Skeletal muscle tissue (tissue), 4 donors: ENCODE results near the gene OR10A3. TPM values are rescaled to one million over a fixed set of nuclear protein-coding genes. Genes with fewer than 3 reads are reported as not detected.

Experiments
- H3K27ac ChIP-seq: one replicate; pipeline ENCODE4 v1.7.0; 2013; ENCODE audit warnings: mild to moderate bottlenecking, low read depth, low read length, inconsistent platforms
- H3K27me3 ChIP-seq, 3 donors: one replicate each; pipeline ENCODE4 v1.7.0; 2013; ENCODE audit warnings: low read length in 3 of 3; ENCODE audit not compliant: control insufficient read depth in 3 of 3, insufficient read depth in 3 of 3
- H3K36me3 ChIP-seq, 3 donors: one replicate each; pipeline ENCODE4 v1.7.0; 2013; ENCODE audit warnings: low read length in 3 of 3; ENCODE audit not compliant: control insufficient read depth in 3 of 3, insufficient read depth in 3 of 3
- H3K4me1 ChIP-seq, 3 donors: one replicate each; pipeline ENCODE4 v1.7.0; 2013; ENCODE audit warnings: low read length in 3 of 3, mild to moderate bottlenecking in 3 of 3; ENCODE audit not compliant: control insufficient read depth in 3 of 3, insufficient read depth in 3 of 3
- H3K4me3 ChIP-seq, 3 donors: one replicate each; pipeline ENCODE4 v1.7.0; 2013; ENCODE audit warnings: low read length in 3 of 3
- H3K9ac ChIP-seq, 3 donors: one replicate each; pipeline ENCODE4 v1.7.0; 2013; ENCODE audit warnings: low read length in 3 of 3, mild to moderate bottlenecking in 3 of 3, moderate library complexity in 2 of 3, low read depth in 1 of 3
- H3K9me3 ChIP-seq, 3 donors: one replicate each; pipeline ENCODE4 v1.7.0; 2013; ENCODE audit warnings: low read length in 3 of 3; ENCODE audit not compliant: control insufficient read depth in 3 of 3
- total RNA-seq: library from RNA; depleted of rRNA; stranded (reverse); fragments of >200 nt; gene quantifications from one replicate; pipeline ENCODE4 v1.2.3, GENCODE V29; 2014
- donor health status: Osteomylitis.

OR10A3 gene
- total RNA-seq, 1 donor from 2014 or later = not detected

GRCh38 chr11:7971846-7972245 is 30.3 kb upstream of the OR10A3 start:
- H3K36me3 ChIP-seq = no peaks in the 10 kb centered on the region
- no peak overlapping the region for H3K4me3 ChIP-seq
- no peaks in the 10 kb centered on the region for H3K9me3 ChIP-seq
- no peaks in the 10 kb centered on the region for H3K27me3 ChIP-seq
- no peaks in the 10 kb centered on the region for H3K4me1 ChIP-seq
- no peak overlapping the region for H3K9ac ChIP-seq
- no peak overlapping the region for H3K27ac ChIP-seq

GRCh38 chr11:7969756-7970646 is 28.5 kb upstream of the OR10A3 start:
- Histone ChIP-seq H3K36me3 (no peaks in the 10 kb centered on the region), H3K9ac (no peak overlapping the region), H3K27me3 (no peaks in the 10 kb centered on the region), H3K9me3 (no peaks in the 10 kb centered on the region), H3K27ac (no peak overlapping the region), H3K4me3 (no peak overlapping the region), H3K4me1 (no peaks in the 10 kb centered on the region)

- H3K4me3 ChIP-seq = no peak overlapping the region
- no peaks in the 10 kb centered on the region for H3K9me3 ChIP-seq
- H3K9ac ChIP-seq = no peak overlapping the region
- no peaks in the 10 kb centered on the region for H3K27me3 ChIP-seq
- no peaks in the 10 kb centered on the region for H3K36me3 ChIP-seq
- no peaks in the 10 kb centered on the region for H3K4me1 ChIP-seq
- H3K27ac ChIP-seq = no peak overlapping the region
Observed at GRCh38 chr11:7968686-7969085, 27.2 kb upstream of the OR10A3 start.

- no peaks in the 10 kb centered on the region for H3K4me1 ChIP-seq
- no peak overlapping the region for H3K4me3 ChIP-seq
- no peaks in the 10 kb centered on the region for H3K9me3 ChIP-seq
- H3K36me3 ChIP-seq = no peaks in the 10 kb centered on the region
- no peak overlapping the region for H3K27ac ChIP-seq
- no peak overlapping the region for H3K9ac ChIP-seq
- no peaks in the 10 kb centered on the region for H3K27me3 ChIP-seq
Observed at GRCh38 chr11:7967826-7968225, 26.3 kb upstream of the OR10A3 start.

- Histone ChIP-seq H3K9ac (no peak overlapping the region), H3K36me3 (no peaks in the 10 kb centered on the region), H3K27ac (no peak overlapping the region), H3K27me3 (no peaks in the 10 kb centered on the region), H3K9me3 (no peaks in the 10 kb centered on the region), H3K4me1 (no peaks in the 10 kb centered on the region), H3K4me3 (no peak overlapping the region)
Observed at GRCh38 chr11:7967097-7967496, 25.6 kb upstream of the OR10A3 start.

- no peak within 1 kb of the TSS for H3K9ac ChIP-seq
- H3K27me3 ChIP-seq = peaks cover 0 to 5% (median 0%) of the 10 kb centered on the region in 3 donors
- no peaks in the 10 kb centered on the region for H3K9me3 ChIP-seq
- H3K4me1 ChIP-seq = no peaks in the 10 kb centered on the region
- no peak within 1 kb of the TSS for H3K27ac ChIP-seq
- H3K36me3 ChIP-seq = no peaks in the 10 kb centered on the region
- H3K4me3 ChIP-seq = no peak within 1 kb of the TSS
Observed at GRCh38 chr11:7965386-7965785, 23.9 kb upstream of the OR10A3 start, which contains the start of gene NLRP10. NLRP10 (minus strand) TSS chr11:7965447; CDS start chr11:7963495, 1,952 bp downstream.

GRCh38 chr11:7964873-7965272 is 23.4 kb upstream of the OR10A3 start:
- no peaks in the 10 kb centered on the region for H3K36me3 ChIP-seq
- no peak overlapping the region for H3K9ac ChIP-seq
- no peak overlapping the region for H3K4me3 ChIP-seq
- H3K9me3 ChIP-seq = no peaks in the 10 kb centered on the region
- peaks cover 0 to 5% (median 0%) of the 10 kb centered on the region in 3 donors for H3K27me3 ChIP-seq
- H3K27ac ChIP-seq = no peak overlapping the region
- H3K4me1 ChIP-seq = no peaks in the 10 kb centered on the region

- Histone ChIP-seq H3K27ac (no peak overlapping the region), H3K9me3 (no peaks in the 10 kb centered on the region), H3K4me1 (no peaks in the 10 kb centered on the region), H3K4me3 (no peak overlapping the region), H3K36me3 (no peaks in the 10 kb centered on the region), H3K9ac (no peak overlapping the region), H3K27me3 (peaks cover 0 to 5% (median 0%) of the 10 kb centered on the region in 3 donors)
Observed at GRCh38 chr11:7964261-7964660, 22.8 kb upstream of the OR10A3 start.

- Histone ChIP-seq H3K9me3 (no peaks in the 10 kb centered on the region), H3K4me3 (no peak overlapping the region), H3K27ac (no peak overlapping the region), H3K36me3 (no peaks in the 10 kb centered on the region), H3K9ac (no peak overlapping the region), H3K4me1 (no peaks in the 10 kb centered on the region), H3K27me3 (no peaks in the 10 kb centered on the region)
Observed at GRCh38 chr11:7955191-7955590, 13.7 kb upstream of the OR10A3 start.

GRCh38 chr11:7949934-7950333 is 8.4 kb upstream of the OR10A3 start:
- no peak overlapping the region for H3K9ac ChIP-seq
- H3K4me3 ChIP-seq = no peak overlapping the region
- no peak overlapping the region for H3K27ac ChIP-seq
- H3K4me1 ChIP-seq = no peaks in the 10 kb centered on the region
- peaks cover 1 to 3% (median 2%) of the 10 kb centered on the region in 3 donors for H3K9me3 ChIP-seq
- no peaks in the 10 kb centered on the region for H3K27me3 ChIP-seq
- H3K36me3 ChIP-seq = no peaks in the 10 kb centered on the region
